Measurements from ENCODE around the gene GALNT18. TPM values are rescaled to one million over a fixed set of nuclear protein-coding genes. Genes with fewer than 3 reads are reported as not detected.

Gene GALNT18
- total and polyA plus RNA-seq, 2 donors (not counting 3 experiments of a cell fraction or from before 2014, with no cell fraction given), result 0.17 to 0.18 TPM

GRCh38 chr11:11534981-11535380 lies 86.8 kb downstream of the GALNT18 start:
- CTCF ChIA-PET, result no interaction called here
- Histone ChIP-seq H3K27me3 (ENCODE audit: control insufficient read depth in 2 of 2, insufficient read depth in 2 of 2, low read length in 2 of 2) (no peaks in the 10 kb centered on the region), H3K9ac (replicated peaks; ENCODE audit: extremely low read depth, insufficient read depth, low read length) (no peak overlapping the region), H3K9me1 (replicated peaks; ENCODE audit: control insufficient read depth, extremely low read depth, insufficient read depth, low read length) (no peaks in the 10 kb centered on the region), H4K20me1 (replicated peaks; ENCODE audit: control insufficient read depth, extremely low read depth, insufficient read depth, low read length) (no peaks in the 10 kb centered on the region), H3K4me3 (replicated peaks in 1 of 3; ENCODE audit: insufficient read depth in 1 of 3, low read depth in 1 of 3, low read length in 3 of 3) (no peak overlapping the region), H3K4me1 (ENCODE audit: control insufficient read depth, extremely low read depth, insufficient read depth, low read length) (no peaks in the 10 kb centered on the region), H3K4me2 (ENCODE audit: insufficient read depth, low read length) (no peak overlapping the region), H3K79me2 (ENCODE audit: control insufficient read depth, insufficient read depth, low read length) (no peaks in the 10 kb centered on the region), H2AFZ (ENCODE audit: low read depth, low read length) (no peak overlapping the region), H3K9me3 (replicated peaks; ENCODE audit: control insufficient read depth, insufficient read depth, low read length) (no peaks in the 10 kb centered on the region), H3K27ac (ENCODE audit: insufficient read depth, low read depth, low read length) (no peak overlapping the region), H3K36me3 (ENCODE audit: control insufficient read depth in 2 of 2, extremely low read depth in 1 of 2, insufficient read depth in 2 of 2, low read length in 2 of 2) (no peaks in the 10 kb centered on the region)
- no TSS peak for BruUV-seq (replicated peaks)
- DNase-seq (ENCODE audit: low read depth, low spot score), result no peak
- POLR2A ChIA-PET, result no interaction called here
- dilution Hi-C loops (cut with MboI; ENCODE audit: extremely low pct_ligation_motif_present, low sequenced_read_pairs) (no loop called here), intact Hi-C loops (cut with micrococcal nuclease) (no loop called here)
- TF ChIP-seq POLR2A (IDR thresholded peaks at IDR 0.05; ENCODE audit: low read depth, low read length) (no peak), FOS (IDR thresholded peaks at IDR 0.05; ENCODE audit: borderline replicate concordance, insufficient read depth, low read length) (no peak), MYC (IDR thresholded peaks at IDR 0.05; ENCODE audit: low read depth, low read length) (no peak)
- FAIRE-seq, result no peak

GRCh38 chr11:11533751-11534150 lies 88.1 kb downstream of the GALNT18 start:
- CTCF ChIA-PET, result no interaction called here
- dilution Hi-C loops (cut with MboI; ENCODE audit: extremely low pct_ligation_motif_present, low sequenced_read_pairs), result no loop called here

More at GRCh38 chr11:11533751-11534150, 88.1 kb downstream of the GALNT18 start:
- no peak overlapping the region for H3K9ac ChIP-seq (replicated peaks; ENCODE audit: extremely low read depth, insufficient read depth, low read length)
- BruUV-seq (replicated peaks), result no TSS peak
- H3K9me3 ChIP-seq (replicated peaks; ENCODE audit: control insufficient read depth, insufficient read depth, low read length), result no peaks in the 10 kb centered on the region
- no peaks in the 10 kb centered on the region for H4K20me1 ChIP-seq (replicated peaks; ENCODE audit: control insufficient read depth, extremely low read depth, insufficient read depth, low read length)
- H3K79me2 ChIP-seq (ENCODE audit: control insufficient read depth, insufficient read depth, low read length), result no peaks in the 10 kb centered on the region
- POLR2A ChIA-PET, result no interaction called here
- no peak overlapping the region for H3K4me2 ChIP-seq (ENCODE audit: insufficient read depth, low read length)
- no peaks in the 10 kb centered on the region for H3K4me1 ChIP-seq (ENCODE audit: control insufficient read depth, extremely low read depth, insufficient read depth, low read length)
- no peak for TF ChIP-seq EZH2 (IDR thresholded peaks at IDR 0.05; ENCODE audit: borderline replicate concordance, low read depth, low read length, severe bottlenecking)
- no peak for TF ChIP-seq POLR2A (IDR thresholded peaks at IDR 0.05; ENCODE audit: low read depth, low read length)
- TF ChIP-seq JUN (IDR thresholded peaks at IDR 0.05; ENCODE audit: borderline replicate concordance, insufficient read depth, insufficient read length, low read depth), result no peak
- no peak for TF ChIP-seq GATA2 (IDR thresholded peaks at IDR 0.05; ENCODE audit: insufficient read depth, insufficient read length, low read depth, low read length)
- TF ChIP-seq MAX (IDR thresholded peaks at IDR 0.05; ENCODE audit: insufficient read depth, insufficient read length), result no peak
- FAIRE-seq (no peak), DNase-seq (ENCODE audit: low read depth, low spot score) (no peak)
- H3K4me3 ChIP-seq (replicated peaks in 1 of 3; ENCODE audit: insufficient read depth in 1 of 3, low read depth in 1 of 3, low read length in 3 of 3), result no peak overlapping the region
- no peak overlapping the region for H3K27ac ChIP-seq (ENCODE audit: insufficient read depth, low read depth, low read length)
- no peak overlapping the region for H2AFZ ChIP-seq (ENCODE audit: low read depth, low read length)
- intact Hi-C loops (cut with micrococcal nuclease), result no loop called here
- H3K27me3 ChIP-seq (ENCODE audit: control insufficient read depth in 2 of 2, insufficient read depth in 2 of 2, low read length in 2 of 2), result no peaks in the 10 kb centered on the region
- no peaks in the 10 kb centered on the region for H3K9me1 ChIP-seq (replicated peaks; ENCODE audit: control insufficient read depth, extremely low read depth, insufficient read depth, low read length)
- no peaks in the 10 kb centered on the region for H3K36me3 ChIP-seq (ENCODE audit: control insufficient read depth in 2 of 2, extremely low read depth in 1 of 2, insufficient read depth in 2 of 2, low read length in 2 of 2)

Data from endothelial cell of umbilical vein (primary cell).